UCSD-AML1 (cell line): ENCODE measurements around the gene INSYN2B.
"Not testable (repeated sequence)": the region's sequence is repeated elsewhere in the genome, so short reads cannot be mapped to it uniquely, and the experiment has no call there.

Source experiments
- DNase-seq: peaks from one replicate; lab custom pipeline; 2025; ENCODE audit not compliant: unreplicated experiment; lab: John Stamatoyannopoulos, UW

Gene INSYN2B

DNA sequence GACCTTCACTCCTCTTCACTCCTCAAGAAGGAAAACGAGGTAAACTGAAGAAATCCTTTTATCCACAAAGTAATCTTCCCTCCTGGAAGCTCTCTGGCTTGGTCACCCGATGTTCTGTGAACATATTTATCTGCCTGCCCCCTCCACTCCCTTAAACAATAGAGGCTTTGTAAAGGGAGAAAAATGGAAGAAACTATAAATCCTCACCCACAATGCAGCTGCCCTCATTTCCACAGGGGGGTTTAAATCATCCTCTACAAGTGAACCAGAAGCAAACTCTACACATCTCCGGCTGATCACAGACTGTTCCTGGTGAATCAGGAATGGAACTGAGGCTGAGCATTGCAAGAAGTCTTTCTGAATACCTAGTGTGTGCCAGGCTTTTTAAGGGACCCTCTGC is 7.2 kb downstream of the INSYN2B start:
- no peak for DNase-seq

DNA sequence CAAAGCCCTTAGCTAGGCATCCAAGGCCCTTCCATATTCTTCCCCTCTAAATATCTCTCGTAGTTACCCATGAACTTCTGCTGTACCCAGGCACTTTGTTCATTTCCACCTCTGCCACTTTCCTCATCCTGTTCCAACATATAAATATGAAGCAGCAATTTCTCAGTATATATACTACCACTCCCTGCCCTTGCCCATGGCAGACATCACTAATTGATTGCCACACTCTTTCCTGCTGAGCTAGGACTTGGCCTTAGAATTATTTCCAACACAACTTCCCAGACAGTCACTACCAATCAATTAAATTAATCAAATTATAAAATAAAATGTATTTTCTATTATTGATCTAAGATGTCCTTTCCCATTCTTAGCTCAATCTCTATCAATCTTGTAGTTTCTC is 8.5 kb downstream of the INSYN2B start:
- DNase-seq: no peak

- DNase-seq: peak; percentile 63
These were observed 9.2 kb downstream of the INSYN2B start for GRCh38 chr5:169970911-169971765.

DNA sequence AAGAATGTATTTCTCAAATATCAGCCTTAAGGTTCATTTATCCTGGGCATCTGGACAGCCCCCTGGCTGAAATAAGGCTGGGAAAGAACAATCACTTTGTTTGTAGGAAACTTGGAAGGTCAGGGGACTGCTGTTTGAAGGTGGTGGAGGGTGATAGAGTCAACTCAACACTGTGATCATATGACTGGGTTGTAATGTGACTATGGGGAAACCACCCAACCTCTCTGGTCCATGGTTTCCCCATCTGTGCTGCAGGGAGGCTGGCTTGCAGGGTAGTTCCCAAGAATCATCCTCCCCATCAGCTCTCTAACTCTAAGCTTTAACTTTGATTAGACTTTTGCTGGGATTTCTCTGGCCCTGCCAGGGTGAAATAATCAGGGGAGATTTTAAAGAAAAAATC is 10.0 kb downstream of the INSYN2B start:
- DNase-seq: no peak

DNA sequence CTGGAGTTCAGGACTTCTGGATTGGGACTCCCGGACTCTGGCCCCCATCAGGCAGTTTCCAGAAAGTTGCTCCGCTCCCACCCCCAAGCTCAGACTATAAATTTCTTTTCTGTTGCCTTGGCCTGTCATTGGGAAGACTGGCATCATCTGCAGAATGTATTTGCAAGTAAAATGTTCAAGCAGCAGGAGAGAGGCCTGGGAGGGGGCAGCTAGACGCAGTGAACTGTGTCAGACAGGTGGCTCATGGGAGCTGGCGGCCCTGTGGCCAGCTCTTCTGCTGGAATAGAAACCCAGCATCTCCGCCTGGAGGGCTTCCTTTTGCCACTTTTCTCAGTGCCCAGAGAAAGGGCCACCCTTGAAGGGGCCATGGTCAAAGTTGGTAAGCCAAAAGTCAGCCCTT is 16.0 kb downstream of the INSYN2B start:
- no peak for DNase-seq

DNA sequence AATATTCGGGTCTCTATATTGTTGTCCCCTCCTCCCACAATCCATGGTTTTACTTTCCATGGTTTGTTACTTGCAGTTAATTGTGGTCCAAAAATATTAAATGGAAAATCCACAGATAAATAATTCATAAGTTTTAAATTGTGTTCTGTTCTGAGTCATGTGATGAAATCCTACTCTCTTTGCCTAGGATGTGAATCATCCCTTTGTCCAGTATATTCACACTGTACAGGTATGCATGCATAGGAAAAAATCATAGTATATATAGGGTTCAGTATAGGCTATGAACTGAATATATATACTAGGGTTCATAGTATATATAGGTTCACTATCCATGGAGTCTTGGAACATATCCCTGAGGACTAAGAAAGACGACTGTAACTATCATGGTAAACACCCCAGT is 19.6 kb downstream of the INSYN2B start:
- DNase-seq: no peak

DNA sequence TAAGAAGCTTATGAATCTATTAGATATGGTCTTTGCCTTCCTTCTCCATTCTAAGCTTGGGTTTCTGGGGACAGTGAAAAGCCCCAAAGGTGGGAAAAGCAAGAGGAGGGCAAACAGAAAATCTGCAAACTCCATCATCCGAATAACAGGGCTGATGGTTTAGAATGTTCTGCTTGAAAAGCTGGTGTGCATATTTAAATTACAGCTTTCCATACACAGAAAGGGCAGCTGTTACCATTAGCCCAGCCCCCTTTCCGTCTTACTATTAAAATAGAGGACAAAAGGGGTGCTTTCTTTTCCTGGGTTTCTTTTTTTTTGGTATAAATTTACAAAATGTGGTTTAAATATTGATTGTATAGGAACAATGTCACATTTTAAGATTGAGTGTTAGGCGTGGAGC is 22.0 kb downstream of the INSYN2B start:
- no peak for DNase-seq

- no peak for DNase-seq
These were observed 23.5 kb downstream of the INSYN2B start for GRCh38 chr5:169956756-169957155.

DNA sequence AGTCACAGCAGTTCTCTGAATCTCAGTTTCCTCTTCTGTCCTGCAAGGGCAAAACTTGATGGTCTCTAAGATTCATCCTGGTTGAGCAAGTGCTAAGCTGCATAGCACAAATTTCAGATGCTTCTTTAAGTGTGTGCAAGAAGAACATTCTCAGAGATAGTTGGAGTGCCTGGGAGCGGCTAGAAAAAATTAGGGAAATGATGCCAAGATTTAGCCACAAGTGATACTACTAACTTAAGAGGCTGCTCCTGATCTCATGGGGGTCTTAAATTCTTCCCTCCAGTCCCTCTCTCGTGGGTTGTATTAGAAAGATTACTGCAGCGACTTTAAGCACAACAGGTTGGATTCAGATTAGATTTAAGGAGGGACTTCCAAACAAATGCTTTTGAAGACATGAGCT is 24.2 kb downstream of the INSYN2B start:
- DNase-seq: no peak

GRCh38 chr5:169954786-169955185 is 25.5 kb downstream of the INSYN2B start:
- DNase-seq: no peak

DNA sequence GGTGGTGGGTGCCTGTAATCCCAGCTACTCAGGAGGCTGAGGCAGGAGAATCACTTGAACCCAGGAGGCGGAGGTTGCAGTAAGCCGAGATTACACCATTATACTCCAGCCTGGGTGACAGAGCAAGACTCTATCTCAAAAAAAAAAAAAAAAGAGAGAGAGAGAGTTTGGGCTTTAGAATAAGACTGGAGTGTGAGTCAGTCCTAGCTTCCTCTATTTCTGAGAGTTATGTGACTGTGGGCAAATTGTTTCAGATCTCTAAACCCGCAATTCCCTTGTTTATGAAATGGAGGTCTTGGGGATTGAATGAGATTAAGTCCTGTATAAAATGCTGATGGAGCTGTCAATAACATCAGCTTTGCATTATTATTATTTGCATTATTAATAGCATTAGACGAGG is 27.1 kb downstream of the INSYN2B start:
- DNase-seq: not testable (repeated sequence)

- no peak for DNase-seq
These were observed 30.0 kb downstream of the INSYN2B start for GRCh38 chr5:169950333-169950732.

GRCh38 chr5:169946743-169947295 is 33.5 kb downstream of the INSYN2B start:
- DNase-seq: no peak

DNA sequence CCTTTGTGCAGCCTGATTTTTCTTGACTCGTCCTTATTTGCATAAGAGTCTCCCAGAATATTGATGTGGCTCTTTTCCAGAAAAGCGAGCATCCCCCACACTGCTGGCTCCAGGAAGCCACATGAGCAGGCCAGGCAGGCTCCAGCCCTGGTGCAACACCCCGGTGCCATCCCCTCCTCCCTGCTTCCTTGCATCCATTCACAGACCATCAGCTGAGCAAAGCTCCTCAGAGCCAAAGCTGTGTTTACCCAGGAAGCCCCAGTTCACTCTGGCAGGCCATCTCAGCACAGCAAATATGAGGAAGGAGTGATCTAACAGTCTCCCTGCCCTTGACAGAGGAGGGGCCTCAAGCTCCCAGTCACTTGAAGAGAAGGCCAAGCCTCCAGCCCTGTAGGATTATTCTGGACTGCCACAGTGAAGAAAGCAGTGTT is 34.4 kb downstream of the INSYN2B start:
- peak; percentile 59 for DNase-seq

- no peak for DNase-seq
These were observed 35.2 kb downstream of the INSYN2B start for GRCh38 chr5:169944922-169945680.

DNA sequence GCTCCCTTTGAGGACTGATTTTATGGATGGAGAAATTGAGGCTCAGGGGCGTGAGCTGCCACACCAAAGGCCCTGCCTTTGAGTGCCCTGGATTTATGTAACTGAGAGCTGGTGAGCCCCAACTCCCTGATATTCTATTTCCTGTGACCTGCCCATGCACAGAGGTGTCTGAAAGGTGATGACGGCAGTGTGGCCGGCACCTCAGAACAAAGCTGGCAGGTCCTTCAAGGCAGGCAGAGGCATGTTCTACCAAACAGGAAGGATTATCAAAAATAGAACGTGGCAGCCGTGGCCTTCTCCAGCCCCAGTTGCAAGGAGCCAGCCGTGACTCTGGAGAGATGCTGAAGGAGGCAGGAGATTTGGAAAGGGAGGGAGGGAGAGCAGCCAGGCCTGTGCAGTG is 36.2 kb downstream of the INSYN2B start:
- DNase-seq: peak; percentile 23

GRCh38 chr5:169943026-169943425 is 37.3 kb downstream of the INSYN2B start:
- DNase-seq: no peak

DNA sequence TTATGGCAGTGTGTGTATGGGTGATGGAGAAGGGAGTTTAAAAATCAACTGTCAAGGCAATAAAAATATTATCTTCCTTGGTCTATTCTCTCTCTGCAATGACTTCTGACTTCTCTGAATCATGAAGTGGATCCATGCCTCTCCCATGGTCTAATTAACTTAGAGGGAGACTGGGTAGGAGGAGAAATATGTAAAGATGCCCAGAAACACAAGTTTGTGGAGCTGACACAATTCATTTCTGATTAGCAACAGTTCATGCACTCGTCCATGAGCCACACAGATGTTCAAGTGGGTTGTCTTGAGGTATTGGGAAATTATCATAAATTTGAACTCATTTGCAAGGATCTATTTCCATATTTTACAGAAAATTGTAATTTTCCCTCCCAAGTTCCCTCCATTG is 38.1 kb downstream of the INSYN2B start:
- DNase-seq: no peak

- DNase-seq: no peak
These were observed 38.8 kb downstream of the INSYN2B start for GRCh38 chr5:169941542-169941941.

DNA sequence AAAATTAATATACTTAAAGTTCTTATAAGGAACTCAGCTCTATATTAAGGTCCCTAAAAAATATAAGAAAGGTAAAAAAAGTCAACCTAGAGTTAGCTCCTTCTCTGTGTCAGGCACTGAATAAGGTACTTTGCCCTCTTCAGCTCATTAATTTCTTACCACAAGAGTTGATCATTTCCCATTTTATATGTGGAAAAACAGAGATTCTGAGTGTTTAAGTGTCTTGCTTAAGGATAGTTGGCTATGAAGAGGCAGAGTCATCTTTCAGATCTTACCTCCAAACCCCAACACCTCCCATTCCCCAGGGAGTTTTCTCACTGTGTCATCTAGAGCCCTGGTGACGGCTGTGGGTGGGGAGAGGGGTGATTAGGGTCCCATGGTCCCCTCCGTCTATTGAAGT is 40.6 kb downstream of the INSYN2B start:
- no peak for DNase-seq

- no peak for DNase-seq
These were observed 41.9 kb downstream of the INSYN2B start for GRCh38 chr5:169938439-169938838.

GRCh38 chr5:169935762-169936161 is 44.5 kb downstream of the INSYN2B start:
- no peak for DNase-seq
